ENCODE data around the gene MAML1. TPM values are rescaled to one million over a fixed set of nuclear protein-coding genes. Genes with fewer than 3 reads are reported as not detected.

The MAML1 gene
- polyA plus RNA-seq, 1 donor from 2014 or later = 6.8 TPM

DNA sequence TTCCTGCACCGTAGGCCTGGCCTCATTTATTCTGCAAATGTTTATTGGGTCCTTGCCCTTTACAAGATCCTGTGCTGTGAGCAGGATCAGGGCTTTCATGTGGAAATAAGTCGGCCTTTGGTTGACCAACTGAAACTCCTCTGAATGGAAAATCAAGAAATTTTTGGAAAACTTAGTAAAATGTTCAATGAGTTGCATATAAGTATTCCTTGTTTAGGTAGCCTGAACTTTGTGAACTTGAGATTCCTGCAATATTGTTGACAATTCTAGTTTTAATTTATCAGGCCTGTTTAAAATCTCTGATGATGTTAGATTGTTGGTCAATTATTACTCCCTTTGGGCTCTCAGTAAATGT lies 1.1 kb downstream of the MAML1 start:
- Histone ChIP-seq H3K27ac (ENCODE audit: low read length) (peak overlapping the region; percentile 86), H3F3A (ENCODE audit: insufficient read depth, low read length, poor library complexity, severe bottlenecking) (peaks cover 4% of the 10 kb centered on the region), H3K4me2 (ENCODE audit: low read length) (peak overlapping the region; percentile 84), H3K9me2 (ENCODE audit: insufficient read depth, low read length) (no peaks in the 10 kb centered on the region), H4K20me1 (ENCODE audit: insufficient read depth) (peaks cover 8% of the 10 kb centered on the region), H3K9ac (ENCODE audit: low read length) (peak overlapping the region; percentile 91), H3K36me3 (ENCODE audit: insufficient read depth, low read length) (peaks cover 10% of the 10 kb centered on the region), H3K9me3 (ENCODE audit: low read length) (no peaks in the 10 kb centered on the region), H3K27me3 (ENCODE audit: insufficient read depth, low read depth, low read length) (no peaks in the 10 kb centered on the region), H2AFZ (ENCODE audit: low read depth, low read length) (no peak overlapping the region), H3K79me2 (replicated peaks; ENCODE audit: insufficient read depth, low read length) (peaks cover 53% of the 10 kb centered on the region), H3K4me3 (ENCODE audit: low read length) (peak overlapping the region; percentile 91)
- TF ChIP-seq REST (IDR thresholded peaks at IDR 0.05; ENCODE audit: borderline replicate concordance) (no peak), RAD21 (conservative IDR thresholded peaks at IDR 0.05) (no peak), TAF1 (IDR thresholded peaks at IDR 0.05; ENCODE audit: low read depth) (no peak), MXI1 (conservative IDR thresholded peaks at IDR 0.05; ENCODE audit: poor library complexity, severe bottlenecking) (no peak), POLR2AphosphoS5 (IDR thresholded peaks at IDR 0.05) (no peak), EZH2 (IDR thresholded peaks at IDR 0.05; ENCODE audit: borderline replicate concordance, insufficient read depth, low read length, poor library complexity, severe bottlenecking) (no peak), SMC3 (conservative IDR thresholded peaks at IDR 0.05; ENCODE audit: poor library complexity) (no peak), EP300 (conservative IDR thresholded peaks at IDR 0.05; ENCODE audit: poor library complexity, severe bottlenecking) (no peak)
- TF ChIP-seq, protein P1, sequence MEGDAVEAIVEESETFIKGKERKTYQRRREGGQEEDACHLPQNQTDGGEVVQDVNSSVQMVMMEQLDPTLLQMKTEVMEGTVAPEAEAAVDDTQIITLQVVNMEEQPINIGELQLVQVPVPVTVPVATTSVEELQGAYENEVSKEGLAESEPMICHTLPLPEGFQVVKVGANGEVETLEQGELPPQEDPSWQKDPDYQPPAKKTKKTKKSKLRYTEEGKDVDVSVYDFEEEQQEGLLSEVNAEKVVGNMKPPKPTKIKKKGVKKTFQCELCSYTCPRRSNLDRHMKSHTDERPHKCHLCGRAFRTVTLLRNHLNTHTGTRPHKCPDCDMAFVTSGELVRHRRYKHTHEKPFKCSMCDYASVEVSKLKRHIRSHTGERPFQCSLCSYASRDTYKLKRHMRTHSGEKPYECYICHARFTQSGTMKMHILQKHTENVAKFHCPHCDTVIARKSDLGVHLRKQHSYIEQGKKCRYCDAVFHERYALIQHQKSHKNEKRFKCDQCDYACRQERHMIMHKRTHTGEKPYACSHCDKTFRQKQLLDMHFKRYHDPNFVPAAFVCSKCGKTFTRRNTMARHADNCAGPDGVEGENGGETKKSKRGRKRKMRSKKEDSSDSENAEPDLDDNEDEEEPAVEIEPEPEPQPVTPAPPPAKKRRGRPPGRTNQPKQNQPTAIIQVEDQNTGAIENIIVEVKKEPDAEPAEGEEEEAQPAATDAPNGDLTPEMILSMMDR (IDR thresholded peaks at IDR 0.05; ENCODE audit: poor library complexity, severe bottlenecking) = no peak

- Histone ChIP-seq H4K20me1 (ENCODE audit: insufficient read depth) (peaks cover 8% of the 10 kb centered on the region), H3K27ac (ENCODE audit: low read length) (peak overlapping the region; percentile 86), H3K79me2 (replicated peaks; ENCODE audit: insufficient read depth, low read length) (peaks cover 62% of the 10 kb centered on the region), H3K9ac (ENCODE audit: low read length) (peak overlapping the region; percentile 91), H2AFZ (ENCODE audit: low read depth, low read length) (no peak overlapping the region), H3F3A (ENCODE audit: insufficient read depth, low read length, poor library complexity, severe bottlenecking) (peaks cover 4% of the 10 kb centered on the region), H3K4me3 (ENCODE audit: low read length) (peak overlapping the region; percentile 91), H3K9me3 (ENCODE audit: low read length) (no peaks in the 10 kb centered on the region), H3K9me2 (ENCODE audit: insufficient read depth, low read length) (no peaks in the 10 kb centered on the region), H3K4me2 (ENCODE audit: low read length) (peak overlapping the region; percentile 84), H3K36me3 (ENCODE audit: insufficient read depth, low read length) (peaks cover 10% of the 10 kb centered on the region), H3K27me3 (ENCODE audit: insufficient read depth, low read depth, low read length) (no peaks in the 10 kb centered on the region)
- no peak for TF ChIP-seq MXI1 (conservative IDR thresholded peaks at IDR 0.05; ENCODE audit: poor library complexity, severe bottlenecking)
- TF ChIP-seq SMC3 (conservative IDR thresholded peaks at IDR 0.05; ENCODE audit: poor library complexity) = no peak
- TF ChIP-seq TAF1 (IDR thresholded peaks at IDR 0.05; ENCODE audit: low read depth) = no peak
- no peak for TF ChIP-seq EZH2 (IDR thresholded peaks at IDR 0.05; ENCODE audit: borderline replicate concordance, insufficient read depth, low read length, poor library complexity, severe bottlenecking)
- TF ChIP-seq, protein P1 (IDR thresholded peaks at IDR 0.05; ENCODE audit: poor library complexity, severe bottlenecking) = no peak
- TF ChIP-seq POLR2AphosphoS5 (IDR thresholded peaks at IDR 0.05) = no peak
- TF ChIP-seq REST (IDR thresholded peaks at IDR 0.05; ENCODE audit: borderline replicate concordance) = no peak
- TF ChIP-seq EP300 (conservative IDR thresholded peaks at IDR 0.05; ENCODE audit: poor library complexity, severe bottlenecking) = no peak
- TF ChIP-seq RAD21 (conservative IDR thresholded peaks at IDR 0.05) = no peak
These were observed 2.0 kb downstream of the MAML1 start for GRCh38 chr5:179734536-179735164.

Data from neural cell (in vitro differentiated cells).